Measurements from ENCODE around the gene SHISAL2A.

Gene SHISAL2A

GRCh38 chr1:52597912-52598311 is 35.1 kb upstream of the SHISAL2A start:
- Histone ChIP-seq H3K9ac (ENCODE audit: low read depth, low read length, poor library complexity) (no peak overlapping the region), H3K27me3 (ENCODE audit: control insufficient read depth in 3 of 3, insufficient read depth in 3 of 3, low read depth in 1 of 3, low read length in 3 of 3) (peaks cover 0 to 6% (median 0%) of the 10 kb centered on the region in 3 experiments), H3K4me1 (ENCODE audit: control insufficient read depth in 2 of 2, insufficient read depth in 1 of 2, low read depth in 1 of 2, low read length in 2 of 2) (peaks cover 5 to 16% of the 10 kb centered on the region in 2 donors), H3K14ac (ENCODE audit: low read length) (no peak overlapping the region), H3K79me1 (ENCODE audit: low read depth, low read length) (no peaks in the 10 kb centered on the region), H2BK12ac (ENCODE audit: low read length) (no peak overlapping the region), H2AK5ac (ENCODE audit: low read depth, low read length) (no peak overlapping the region), H3K36me3 (replicated peaks in 1 of 2; ENCODE audit: control insufficient read depth in 2 of 2, insufficient read depth in 2 of 2, low read length in 2 of 2) (no peaks in the 10 kb centered on the region), H2BK120ac (ENCODE audit: low read depth, low read length) (no peak overlapping the region), H3K4me2 (ENCODE audit: insufficient read depth, low read length, poor library complexity, severe bottlenecking) (no peak overlapping the region), H3K4ac (ENCODE audit: low read length) (no peak overlapping the region), H3K9me3 (replicated peaks in 1 of 2; ENCODE audit: control insufficient read depth in 2 of 2, insufficient read depth in 1 of 2, low read depth in 1 of 2, low read length in 2 of 2) (no peaks in the 10 kb centered on the region), H3K18ac (ENCODE audit: low read length) (no peak overlapping the region), H4K8ac (ENCODE audit: low read depth, low read length) (no peak overlapping the region), H2BK15ac (ENCODE audit: low read length) (no peak overlapping the region), H4K91ac (ENCODE audit: low read depth, low read length, poor library complexity) (no peak overlapping the region), H3K23ac (ENCODE audit: low read depth, low read length, poor library complexity) (no peak overlapping the region), H3K4me3 (ENCODE audit: low read length in 2 of 2) (no peak overlapping the region), H2AFZ (ENCODE audit: low read length) (no peak overlapping the region), H3K27ac (replicated peaks; ENCODE audit: low read length) (no peak overlapping the region), H2BK5ac (ENCODE audit: low read length) (no peak overlapping the region)
- no peak for DNase-seq (ENCODE audit: low spot score)
- no CpG with 5 or more reads among the region's 2 CpGs for WGBS, 2 donors (ENCODE audit: extremely low coverage in 2 of 2, insufficient read length in 2 of 2, insufficient replicate concordance in 1 of 2)

GRCh38 chr1:52598729-52599128 is 34.2 kb upstream of the SHISAL2A start:
- no peak overlapping the region for H2BK120ac ChIP-seq (ENCODE audit: low read depth, low read length)
- no peak for DNase-seq (ENCODE audit: low spot score)
- no peak overlapping the region for H2AK5ac ChIP-seq (ENCODE audit: low read depth, low read length)
- no peak overlapping the region for H2BK15ac ChIP-seq (ENCODE audit: low read length)
- H3K4me1 ChIP-seq (ENCODE audit: control insufficient read depth in 2 of 2, insufficient read depth in 1 of 2, low read depth in 1 of 2, low read length in 2 of 2) = peaks cover 5 to 16% of the 10 kb centered on the region in 2 donors
- H3K9ac ChIP-seq (ENCODE audit: low read depth, low read length, poor library complexity) = no peak overlapping the region
- WGBS, 2 donors (ENCODE audit: extremely low coverage in 2 of 2, insufficient read length in 2 of 2, insufficient replicate concordance in 1 of 2) = no CpG with 5 or more reads among the region's 7 CpGs
- no peak overlapping the region for H2BK12ac ChIP-seq (ENCODE audit: low read length)
- H4K91ac ChIP-seq (ENCODE audit: low read depth, low read length, poor library complexity) = no peak overlapping the region
- no peak overlapping the region for H3K4me3 ChIP-seq (ENCODE audit: low read length in 2 of 2)
- no peaks in the 10 kb centered on the region for H3K79me1 ChIP-seq (ENCODE audit: low read depth, low read length)
- no peak overlapping the region for H4K8ac ChIP-seq (ENCODE audit: low read depth, low read length)
- H3K27ac ChIP-seq (replicated peaks; ENCODE audit: low read length) = no peak overlapping the region
- H3K9me3 ChIP-seq (replicated peaks in 1 of 2; ENCODE audit: control insufficient read depth in 2 of 2, insufficient read depth in 1 of 2, low read depth in 1 of 2, low read length in 2 of 2) = no peaks in the 10 kb centered on the region
- H2AFZ ChIP-seq (ENCODE audit: low read length) = no peak overlapping the region
- H3K4me2 ChIP-seq (ENCODE audit: insufficient read depth, low read length, poor library complexity, severe bottlenecking) = no peak overlapping the region
- H3K14ac ChIP-seq (ENCODE audit: low read length) = no peak overlapping the region
- peaks cover 0 to 6% (median 0%) of the 10 kb centered on the region in 3 experiments for H3K27me3 ChIP-seq (ENCODE audit: control insufficient read depth in 3 of 3, insufficient read depth in 3 of 3, low read depth in 1 of 3, low read length in 3 of 3)
- no peaks in the 10 kb centered on the region for H3K36me3 ChIP-seq (replicated peaks in 1 of 2; ENCODE audit: control insufficient read depth in 2 of 2, insufficient read depth in 2 of 2, low read length in 2 of 2)
- H3K18ac ChIP-seq (ENCODE audit: low read length) = no peak overlapping the region
- H3K23ac ChIP-seq (ENCODE audit: low read depth, low read length, poor library complexity) = no peak overlapping the region
- no peak overlapping the region for H2BK5ac ChIP-seq (ENCODE audit: low read length)
- no peak overlapping the region for H3K4ac ChIP-seq (ENCODE audit: low read length)

- no peak for DNase-seq (ENCODE audit: low spot score)
- H3K79me1 ChIP-seq (ENCODE audit: low read depth, low read length) = no peaks in the 10 kb centered on the region
- peaks cover 0 to 6% (median 0%) of the 10 kb centered on the region in 3 experiments for H3K27me3 ChIP-seq (ENCODE audit: control insufficient read depth in 3 of 3, insufficient read depth in 3 of 3, low read depth in 1 of 3, low read length in 3 of 3)
- no peak overlapping the region for H4K91ac ChIP-seq (ENCODE audit: low read depth, low read length, poor library complexity)
- no peak overlapping the region for H3K4me3 ChIP-seq (ENCODE audit: low read length in 2 of 2)
- H2BK12ac ChIP-seq (ENCODE audit: low read length) = no peak overlapping the region
- H3K9me3 ChIP-seq (replicated peaks in 1 of 2; ENCODE audit: control insufficient read depth in 2 of 2, insufficient read depth in 1 of 2, low read depth in 1 of 2, low read length in 2 of 2) = no peaks in the 10 kb centered on the region
- H2BK15ac ChIP-seq (ENCODE audit: low read length) = no peak overlapping the region
- H3K9ac ChIP-seq (ENCODE audit: low read depth, low read length, poor library complexity) = no peak overlapping the region
- H3K36me3 ChIP-seq (replicated peaks in 1 of 2; ENCODE audit: control insufficient read depth in 2 of 2, insufficient read depth in 2 of 2, low read length in 2 of 2) = no peaks in the 10 kb centered on the region
- no peak overlapping the region for H3K14ac ChIP-seq (ENCODE audit: low read length)
- H3K27ac ChIP-seq (replicated peaks; ENCODE audit: low read length) = no peak overlapping the region
- H2AFZ ChIP-seq (ENCODE audit: low read length) = no peak overlapping the region
- H3K4me2 ChIP-seq (ENCODE audit: insufficient read depth, low read length, poor library complexity, severe bottlenecking) = no peak overlapping the region
- H4K8ac ChIP-seq (ENCODE audit: low read depth, low read length) = no peak overlapping the region
- H3K23ac ChIP-seq (ENCODE audit: low read depth, low read length, poor library complexity) = no peak overlapping the region
- H3K18ac ChIP-seq (ENCODE audit: low read length) = no peak overlapping the region
- H2BK120ac ChIP-seq (ENCODE audit: low read depth, low read length) = no peak overlapping the region
- H3K4ac ChIP-seq (ENCODE audit: low read length) = no peak overlapping the region
- WGBS, 2 donors (ENCODE audit: extremely low coverage in 2 of 2, insufficient read length in 2 of 2, insufficient replicate concordance in 1 of 2) = no CpG with 5 or more reads among the region's 7 CpGs
- peak overlapping the region; percentile 72 for H2AK5ac ChIP-seq (ENCODE audit: low read depth, low read length)
- peaks cover 5 to 16% of the 10 kb centered on the region in 2 donors for H3K4me1 ChIP-seq (ENCODE audit: control insufficient read depth in 2 of 2, insufficient read depth in 1 of 2, low read depth in 1 of 2, low read length in 2 of 2)
- H2BK5ac ChIP-seq (ENCODE audit: low read length) = no peak overlapping the region
Observed at GRCh38 chr1:52599236-52599635, 33.7 kb upstream of the SHISAL2A start.

- Histone ChIP-seq H4K91ac (ENCODE audit: low read depth, low read length, poor library complexity) (no peak overlapping the region), H2BK5ac (ENCODE audit: low read length) (no peak overlapping the region), H3K4me3 (ENCODE audit: low read length in 2 of 2) (no peak overlapping the region), H3K4ac (ENCODE audit: low read length) (no peak overlapping the region), H3K4me2 (ENCODE audit: insufficient read depth, low read length, poor library complexity, severe bottlenecking) (no peak overlapping the region), H2AFZ (ENCODE audit: low read length) (no peak overlapping the region), H3K79me1 (ENCODE audit: low read depth, low read length) (no peaks in the 10 kb centered on the region), H3K9me3 (replicated peaks in 1 of 2; ENCODE audit: control insufficient read depth in 2 of 2, insufficient read depth in 1 of 2, low read depth in 1 of 2, low read length in 2 of 2) (no peaks in the 10 kb centered on the region), H3K27me3 (ENCODE audit: control insufficient read depth in 3 of 3, insufficient read depth in 3 of 3, low read depth in 1 of 3, low read length in 3 of 3) (peaks cover 0 to 6% (median 0%) of the 10 kb centered on the region in 3 experiments), H3K36me3 (replicated peaks in 1 of 2; ENCODE audit: control insufficient read depth in 2 of 2, insufficient read depth in 2 of 2, low read length in 2 of 2) (no peaks in the 10 kb centered on the region), H3K27ac (replicated peaks; ENCODE audit: low read length) (no peak overlapping the region), H3K23ac (ENCODE audit: low read depth, low read length, poor library complexity) (no peak overlapping the region), H3K4me1 (ENCODE audit: control insufficient read depth in 2 of 2, insufficient read depth in 1 of 2, low read depth in 1 of 2, low read length in 2 of 2) (peaks cover 0 to 10% of the 10 kb centered on the region in 2 donors), H3K14ac (ENCODE audit: low read length) (no peak overlapping the region), H2BK15ac (ENCODE audit: low read length) (no peak overlapping the region), H2AK5ac (ENCODE audit: low read depth, low read length) (no peak overlapping the region), H3K18ac (ENCODE audit: low read length) (no peak overlapping the region), H3K9ac (ENCODE audit: low read depth, low read length, poor library complexity) (no peak overlapping the region), H4K8ac (ENCODE audit: low read depth, low read length) (no peak overlapping the region), H2BK12ac (ENCODE audit: low read length) (no peak overlapping the region), H2BK120ac (ENCODE audit: low read depth, low read length) (no peak overlapping the region)
- no CpG with 5 or more reads among the region's 8 CpGs for WGBS, 2 donors (ENCODE audit: extremely low coverage in 2 of 2, insufficient read length in 2 of 2, insufficient replicate concordance in 1 of 2)
- DNase-seq (ENCODE audit: low spot score) = no peak
Observed at GRCh38 chr1:52600533-52601179, 32.3 kb upstream of the SHISAL2A start.

All from neuronal stem cell (in vitro differentiated cells).